Right lobe of liver (tissue), 4 donors: ENCODE measurements around the gene ADGRF1.

Source experiments
- POLR2A ChIP-seq: fragments of 450-650 bp; IDR thresholded peaks from one replicate; pipeline ENCODE4 v1.6.1; 2017; ENCODE audit warnings: antibody characterized with exemption, mild to moderate bottlenecking
- TF ChIP-seq, protein P1 (sequence below), 4 donors: fragments of 200-600 bp in 3 of 4; fragments of 450-650 bp in 1 of 4; IDR thresholded peaks; one replicate each; pipeline versions ENCODE4 v1.5.1 to v1.8.0; 2016 to 2022; ENCODE audit warnings: antibody characterized with exemption in 4 of 4, mild to moderate bottlenecking in 2 of 4
- donor health status: DM: no; HTN: no; CAD: no.
- donor health status: DM: no; HTN: no; CAD: no.
- donor health status: DM: no; HTN: yes; CAD: no.

DNA sequence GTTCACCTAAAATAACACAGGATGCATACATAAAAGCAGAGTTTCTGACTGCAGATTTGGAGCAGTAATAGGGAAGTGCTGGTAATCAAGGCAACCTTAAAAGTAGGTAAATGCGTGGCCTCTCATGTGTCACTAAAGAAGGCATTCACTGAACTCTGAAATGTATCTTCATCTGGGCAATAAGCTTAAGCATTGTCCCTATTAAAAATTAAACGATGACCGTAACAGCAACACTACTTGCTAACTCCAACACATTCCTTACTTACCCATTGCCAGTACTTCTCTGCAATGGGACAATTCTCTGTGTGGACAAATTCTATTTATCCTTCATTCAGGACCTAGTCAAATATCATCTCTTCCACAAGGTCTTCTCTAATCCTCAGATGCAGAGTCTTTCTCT is 19.9 kb downstream of the ADGRF1 start:
- TF ChIP-seq POLR2A = no peak
- TF ChIP-seq, protein P1, sequence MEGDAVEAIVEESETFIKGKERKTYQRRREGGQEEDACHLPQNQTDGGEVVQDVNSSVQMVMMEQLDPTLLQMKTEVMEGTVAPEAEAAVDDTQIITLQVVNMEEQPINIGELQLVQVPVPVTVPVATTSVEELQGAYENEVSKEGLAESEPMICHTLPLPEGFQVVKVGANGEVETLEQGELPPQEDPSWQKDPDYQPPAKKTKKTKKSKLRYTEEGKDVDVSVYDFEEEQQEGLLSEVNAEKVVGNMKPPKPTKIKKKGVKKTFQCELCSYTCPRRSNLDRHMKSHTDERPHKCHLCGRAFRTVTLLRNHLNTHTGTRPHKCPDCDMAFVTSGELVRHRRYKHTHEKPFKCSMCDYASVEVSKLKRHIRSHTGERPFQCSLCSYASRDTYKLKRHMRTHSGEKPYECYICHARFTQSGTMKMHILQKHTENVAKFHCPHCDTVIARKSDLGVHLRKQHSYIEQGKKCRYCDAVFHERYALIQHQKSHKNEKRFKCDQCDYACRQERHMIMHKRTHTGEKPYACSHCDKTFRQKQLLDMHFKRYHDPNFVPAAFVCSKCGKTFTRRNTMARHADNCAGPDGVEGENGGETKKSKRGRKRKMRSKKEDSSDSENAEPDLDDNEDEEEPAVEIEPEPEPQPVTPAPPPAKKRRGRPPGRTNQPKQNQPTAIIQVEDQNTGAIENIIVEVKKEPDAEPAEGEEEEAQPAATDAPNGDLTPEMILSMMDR (IDR thresholded peaks at IDR 0.05) = no peak
